Epidermal melanocyte (primary cell): ENCODE data around the gene TMEM117.
"Not testable (repeated sequence)": the region's sequence is repeated elsewhere in the genome, so short reads cannot be mapped to it uniquely, and the experiment has no call there.

Experiments used
- DNase-seq: peaks from one replicate; pipeline ENCODE4 v3.0.0; 2011; ENCODE audit warnings: low spot score; ENCODE audit not compliant: insufficient read length

Gene TMEM117

DNA sequence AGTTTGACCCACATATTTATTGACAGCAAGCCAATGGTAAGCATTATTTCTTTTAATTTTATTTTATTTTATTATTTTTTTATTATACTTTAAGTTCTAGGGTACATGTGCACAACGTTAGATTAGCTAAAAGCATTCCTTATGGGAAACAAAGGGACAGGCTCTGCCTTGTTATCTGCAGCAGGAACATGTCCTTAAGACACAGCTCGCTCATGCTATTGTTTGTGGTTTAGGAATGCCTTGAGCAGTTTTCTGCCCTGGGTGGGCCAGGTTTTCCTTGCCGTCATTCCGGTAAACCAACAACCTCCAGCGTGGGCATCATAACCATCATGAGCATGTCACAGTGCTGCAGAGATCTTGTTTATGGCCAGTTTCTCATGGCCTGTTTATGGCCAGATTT, 370.2 kb downstream of the TMEM117 start:
- DNase-seq = no peak

DNA sequence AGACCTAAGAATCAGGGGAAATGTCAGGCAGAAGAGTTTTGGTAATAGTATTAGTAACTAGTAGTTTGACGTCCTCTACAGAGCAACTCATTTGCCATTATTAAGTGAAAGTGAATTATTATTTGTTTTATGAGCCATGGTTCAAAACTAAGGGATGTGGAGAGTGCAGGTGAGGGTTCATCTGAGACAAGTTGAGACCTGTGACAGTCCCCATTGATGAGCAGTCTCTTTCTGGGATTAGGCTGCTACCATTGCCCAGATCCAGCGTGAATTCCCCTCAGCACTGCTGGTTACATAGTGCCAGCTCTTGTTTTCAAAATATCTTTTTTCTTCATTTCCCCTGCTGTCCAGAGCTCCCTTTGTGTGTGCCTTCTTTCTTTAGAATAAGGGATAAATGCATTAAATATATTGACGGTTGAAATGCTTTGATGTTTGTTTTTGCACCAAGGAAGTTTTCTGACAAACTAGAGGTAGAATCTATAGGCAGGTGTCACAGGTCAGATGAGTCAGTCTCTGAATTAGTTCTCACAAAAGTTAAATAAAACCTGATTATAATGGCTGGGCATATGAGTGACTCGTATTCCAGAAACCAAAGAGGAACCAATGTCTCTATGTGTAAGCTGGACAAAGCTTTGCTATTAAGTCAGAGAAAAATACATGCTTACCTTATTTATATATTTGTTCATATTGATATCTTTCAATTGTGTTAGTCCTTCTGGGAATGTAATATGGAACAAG, 381.4 kb downstream of the TMEM117 start:
- no peak for DNase-seq

DNA sequence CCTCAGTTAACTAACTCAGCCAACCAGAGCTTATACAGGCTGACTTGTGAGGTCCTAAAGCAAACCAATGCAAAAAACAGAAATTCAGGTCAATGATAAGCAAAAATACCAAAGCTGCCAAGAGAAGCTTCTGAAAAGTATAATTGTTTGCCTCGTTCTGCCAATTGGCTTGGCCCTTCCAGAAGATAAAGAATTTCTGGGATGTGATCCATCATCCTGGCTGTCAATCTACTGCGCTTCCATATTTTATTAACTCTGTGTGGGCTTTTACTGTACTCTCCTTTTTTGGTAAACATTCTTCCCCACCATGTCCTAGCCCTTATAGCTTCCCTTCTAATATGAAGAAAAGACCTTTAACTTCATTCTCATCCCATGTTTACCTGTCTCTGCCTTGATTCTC, 387.9 kb downstream of the TMEM117 start:
- no peak for DNase-seq

DNA sequence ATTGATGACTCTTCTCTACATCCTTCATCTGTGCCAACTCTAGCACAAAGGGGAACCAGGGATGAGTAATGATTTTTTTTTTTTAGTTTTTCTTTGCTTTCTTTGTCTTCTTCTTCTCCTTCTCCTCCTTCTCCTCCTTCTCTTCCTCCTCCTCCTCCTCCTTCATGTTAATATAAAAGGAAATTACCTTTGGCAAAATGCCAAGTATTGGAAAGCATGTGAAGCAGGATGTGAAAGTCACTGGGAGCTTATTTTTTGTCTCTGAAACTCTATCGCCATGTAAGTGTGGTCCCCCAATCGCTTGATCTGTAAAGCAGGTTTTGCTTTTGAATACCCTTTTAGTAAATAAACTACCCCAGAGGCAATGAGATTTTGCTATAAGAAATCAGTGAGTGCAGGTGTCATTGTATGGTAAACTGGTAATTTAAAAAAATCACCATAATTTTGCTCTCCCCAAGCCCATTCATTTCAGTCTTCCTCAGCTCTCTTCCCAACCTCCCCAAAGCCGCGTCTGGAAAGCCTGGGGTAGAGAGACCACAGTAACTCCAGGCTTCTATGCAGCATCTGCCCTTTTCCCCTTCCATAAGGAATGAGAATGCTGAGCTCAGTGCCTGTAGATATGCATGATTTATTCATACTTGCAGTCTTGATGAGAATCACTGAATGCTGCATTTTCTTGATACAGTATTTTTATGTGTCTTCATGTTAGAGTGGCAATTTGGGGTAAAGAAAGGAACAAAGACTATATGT, 388.7 kb downstream of the TMEM117 start:
- DNase-seq = no peak

DNA sequence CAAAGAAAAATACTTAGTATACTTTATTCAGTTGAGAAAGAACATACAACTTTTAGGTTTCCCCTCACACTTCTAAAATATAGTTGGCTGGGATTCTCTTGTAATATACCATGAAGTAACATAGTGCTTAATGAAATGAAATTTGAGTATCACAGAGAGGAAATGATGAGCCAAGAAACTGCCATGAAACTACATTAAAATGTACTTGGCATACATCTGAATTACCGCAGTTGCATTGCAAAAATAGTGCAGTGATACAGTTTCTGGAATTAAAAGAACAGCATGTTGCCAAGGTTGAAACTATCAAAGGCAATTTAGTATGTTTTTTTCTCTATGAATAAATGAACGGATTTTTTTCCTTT, 389.2 kb downstream of the TMEM117 start:
- DNase-seq = no peak

DNA sequence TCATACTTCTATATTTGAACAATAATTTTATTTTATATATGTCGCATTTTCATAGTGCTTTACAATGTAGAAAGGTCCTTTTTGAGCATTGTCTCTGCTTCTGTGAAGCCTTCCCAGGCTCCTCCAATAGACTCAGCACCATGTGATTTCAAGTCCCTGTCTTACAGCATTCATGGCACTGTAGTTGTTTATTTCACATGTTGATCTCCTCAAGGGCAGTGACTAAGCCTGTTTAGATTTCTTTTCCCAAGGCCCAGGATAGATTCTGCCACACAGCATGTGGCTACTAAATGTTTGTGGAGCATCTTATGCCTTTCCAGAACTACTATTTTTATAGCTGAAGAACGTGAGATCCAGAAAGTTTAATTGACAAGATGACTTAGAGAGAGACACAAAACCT, 391.7 kb downstream of the TMEM117 start:
- no peak for DNase-seq

DNA sequence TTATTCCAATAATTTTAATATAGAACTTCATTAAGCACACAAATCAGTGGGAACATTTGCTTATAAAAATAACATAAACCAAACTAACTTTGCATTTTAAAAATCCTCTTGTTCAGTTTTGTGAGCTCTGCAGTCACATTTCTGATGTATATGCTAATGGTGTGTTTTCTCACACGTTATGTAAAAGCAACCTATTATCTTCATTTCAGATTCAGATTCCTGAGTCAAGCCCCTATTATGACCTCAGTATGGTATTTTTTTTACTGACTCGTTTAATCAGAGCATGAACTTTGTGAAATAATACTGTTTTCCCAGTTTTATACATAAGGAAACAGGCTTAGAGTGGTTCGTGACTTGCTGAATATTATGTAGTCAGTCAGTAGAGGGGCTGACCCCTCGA, 394.0 kb downstream of the TMEM117 start:
- no peak for DNase-seq

DNA sequence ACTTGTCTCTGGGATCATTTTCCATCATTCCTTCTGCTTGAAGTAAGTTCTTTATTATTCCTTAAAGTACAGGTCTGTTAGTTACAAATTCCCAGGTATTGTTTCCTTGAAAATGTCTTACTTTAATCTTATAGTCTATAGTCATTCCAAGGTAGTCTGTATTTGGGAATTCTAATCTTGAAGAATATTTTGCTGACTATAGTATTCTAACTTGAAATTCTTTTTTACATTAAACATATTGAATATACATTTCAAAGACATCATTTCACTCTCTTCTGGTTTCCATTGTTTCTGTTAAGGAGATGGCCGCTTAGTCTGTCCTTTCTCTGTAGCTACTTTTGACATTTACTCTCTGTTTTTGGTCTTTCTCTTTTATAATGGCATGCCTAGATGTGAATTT, 399.8 kb downstream of the TMEM117 start:
- DNase-seq = no peak

DNA sequence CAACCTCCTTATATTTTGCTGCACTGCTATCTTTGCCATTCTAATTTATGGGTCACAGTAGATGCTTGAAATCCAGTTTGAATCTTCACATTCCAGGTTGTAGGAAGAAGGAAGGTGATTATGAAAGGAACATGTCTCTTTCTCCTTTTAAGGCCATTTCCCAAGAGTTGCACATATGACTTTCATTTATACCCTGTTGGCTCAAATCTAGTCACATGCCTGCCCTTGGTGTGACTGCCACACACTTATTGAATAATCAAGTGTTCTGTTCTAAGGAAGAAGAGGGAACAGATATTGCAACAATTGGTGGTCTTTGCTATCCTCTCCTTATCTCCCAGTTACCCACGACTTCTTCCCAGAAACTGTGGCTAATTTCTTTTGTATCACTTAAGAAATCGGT, 404.3 kb downstream of the TMEM117 start:
- DNase-seq = no peak

DNA sequence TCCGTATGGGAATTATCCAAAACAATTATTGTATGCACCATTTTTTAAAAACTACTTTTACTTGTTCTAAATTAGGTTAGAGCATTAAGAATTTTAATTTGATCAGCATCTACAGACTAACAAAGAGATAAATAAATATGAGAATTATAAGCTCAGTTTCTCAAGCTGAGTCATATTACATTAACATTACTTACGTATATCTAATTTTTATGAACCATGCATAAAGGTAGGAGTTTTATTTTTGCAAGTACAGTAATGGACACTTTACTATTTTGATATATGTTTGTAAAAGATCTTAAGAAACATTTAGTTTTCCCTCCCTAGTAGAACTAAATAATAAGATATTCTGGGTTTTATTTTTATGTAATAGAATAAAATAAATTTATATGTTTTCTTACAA, 410.1 kb downstream of the TMEM117 start:
- DNase-seq = no peak

DNA sequence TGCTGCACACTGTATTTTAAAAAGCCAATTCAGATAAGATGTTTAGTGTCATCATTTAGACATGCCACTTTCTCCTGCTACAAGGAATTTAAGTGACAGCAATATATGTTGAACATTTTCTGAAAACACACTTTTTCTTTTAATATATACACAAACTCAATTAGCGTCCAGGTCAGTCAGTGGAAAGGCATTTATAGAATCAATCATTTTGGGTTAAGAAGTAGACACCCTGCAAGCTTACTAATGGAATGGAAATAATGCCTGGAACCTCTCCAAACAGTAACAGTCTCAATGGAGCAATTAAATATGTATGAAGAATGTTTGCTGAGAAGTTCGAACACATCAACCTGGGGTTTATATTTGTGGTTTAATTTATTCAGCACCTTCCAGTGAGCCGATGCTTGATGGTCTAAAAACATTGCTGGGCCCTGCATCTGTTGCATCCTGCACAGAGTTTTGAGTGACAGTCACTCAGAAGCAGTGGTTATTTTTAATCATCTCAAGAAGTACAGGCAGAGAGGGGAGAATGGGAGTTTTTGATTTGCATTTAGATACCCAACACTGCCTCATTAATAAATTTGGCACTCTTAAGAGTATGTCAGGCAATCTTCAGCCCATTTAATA, 410.7 kb downstream of the TMEM117 start:
- no peak for DNase-seq

DNA sequence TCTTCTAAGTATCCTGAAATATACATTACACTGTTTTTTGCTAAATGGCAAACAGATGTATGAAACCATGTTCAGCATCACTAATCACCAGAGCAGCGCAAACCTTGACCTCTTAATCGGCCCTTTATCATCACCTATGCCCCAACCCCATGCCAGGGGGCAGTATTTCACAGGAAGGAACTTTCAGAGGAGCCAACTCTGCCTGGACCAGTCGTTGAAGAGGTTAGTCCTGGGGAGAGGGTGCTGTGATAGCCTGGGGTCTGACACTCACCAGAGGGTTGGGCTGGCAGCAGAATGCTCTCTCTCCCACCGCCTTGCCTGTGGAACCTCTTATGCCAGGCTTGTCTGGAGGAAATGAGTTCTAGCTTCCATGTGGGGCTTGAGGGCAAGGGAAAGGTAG, 411.7 kb downstream of the TMEM117 start:
- no peak for DNase-seq

DNA sequence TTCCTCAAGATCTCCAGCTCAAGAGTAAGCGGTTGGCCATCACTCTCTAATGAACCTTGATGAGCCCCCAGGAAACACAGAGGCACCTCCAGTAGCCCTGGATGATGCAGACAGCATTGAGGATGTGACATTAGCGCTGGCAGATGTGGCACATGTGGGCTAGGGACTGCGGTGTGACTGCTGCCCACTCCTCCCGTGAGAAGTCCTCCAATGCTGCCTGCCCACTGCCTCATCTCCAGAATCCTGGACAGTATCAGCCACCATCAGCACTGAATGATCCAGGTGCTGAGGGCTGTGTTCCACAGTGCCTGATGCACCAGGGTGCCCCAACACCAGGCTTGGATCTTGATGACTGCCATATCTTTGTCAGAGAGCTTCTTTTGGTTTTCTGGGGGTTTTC, 412.6 kb downstream of the TMEM117 start:
- no peak for DNase-seq

DNA sequence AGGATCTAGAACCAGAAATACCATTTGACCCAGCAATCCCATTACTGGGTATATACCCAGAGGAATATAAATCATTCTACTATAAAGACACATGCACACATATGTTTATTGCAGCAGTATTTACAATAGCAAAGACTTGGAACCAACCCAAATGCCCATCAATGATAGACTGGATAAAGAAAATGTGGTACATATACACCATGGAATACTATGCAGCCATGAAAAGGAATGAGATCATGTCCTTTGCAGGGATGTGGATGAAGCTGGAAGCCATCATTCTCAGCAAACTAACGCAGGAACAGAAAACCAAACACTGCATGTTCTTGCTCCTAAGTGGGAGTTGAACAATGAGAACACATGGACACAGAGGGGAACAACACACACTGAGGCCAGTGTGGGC, 414.6 kb downstream of the TMEM117 start:
- DNase-seq = not testable (repeated sequence)

DNA sequence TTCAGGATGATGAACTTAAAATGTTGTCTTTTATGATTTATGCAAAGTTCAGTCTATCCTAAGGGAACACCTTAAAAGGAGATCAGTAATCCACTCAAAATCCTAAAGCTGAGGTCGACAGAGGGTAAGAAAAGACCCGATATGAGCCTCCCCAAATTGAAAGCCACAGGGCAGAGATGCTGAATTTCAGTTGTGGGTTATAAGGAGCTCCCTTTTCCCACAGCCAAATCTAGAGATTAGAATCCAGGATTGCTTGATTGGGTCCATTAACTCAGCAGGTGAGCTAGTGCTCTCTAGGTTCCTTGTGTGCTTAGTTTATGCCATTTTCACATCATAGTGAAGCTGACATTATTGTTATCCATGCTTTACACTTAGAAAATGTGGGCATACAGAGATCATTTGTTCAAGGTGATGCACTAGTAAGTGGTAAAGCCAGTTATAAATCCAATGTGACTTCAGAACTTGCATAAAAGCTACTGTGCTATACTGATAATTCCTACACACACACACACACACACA, 417.5 kb downstream of the TMEM117 start:
- no peak for DNase-seq

DNA sequence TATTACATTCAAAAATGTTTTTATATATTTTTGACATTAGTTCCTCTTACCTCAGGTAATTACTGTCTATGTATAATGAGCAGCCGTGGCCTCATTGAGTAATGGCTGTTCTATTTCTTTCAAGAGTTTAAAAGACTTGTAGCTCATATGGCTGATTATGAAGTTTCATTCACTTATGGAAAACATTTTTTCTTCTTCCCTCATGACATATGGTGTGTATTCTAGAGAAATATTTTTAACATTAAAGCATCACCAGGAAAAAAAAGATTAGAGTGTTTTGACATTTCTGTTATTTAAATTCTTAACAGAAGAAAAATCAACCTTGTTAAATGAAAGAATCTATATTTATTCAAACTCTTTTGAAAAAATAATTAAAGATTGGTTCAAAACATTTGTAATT, 422.4 kb downstream of the TMEM117 start:
- DNase-seq = no peak

DNA sequence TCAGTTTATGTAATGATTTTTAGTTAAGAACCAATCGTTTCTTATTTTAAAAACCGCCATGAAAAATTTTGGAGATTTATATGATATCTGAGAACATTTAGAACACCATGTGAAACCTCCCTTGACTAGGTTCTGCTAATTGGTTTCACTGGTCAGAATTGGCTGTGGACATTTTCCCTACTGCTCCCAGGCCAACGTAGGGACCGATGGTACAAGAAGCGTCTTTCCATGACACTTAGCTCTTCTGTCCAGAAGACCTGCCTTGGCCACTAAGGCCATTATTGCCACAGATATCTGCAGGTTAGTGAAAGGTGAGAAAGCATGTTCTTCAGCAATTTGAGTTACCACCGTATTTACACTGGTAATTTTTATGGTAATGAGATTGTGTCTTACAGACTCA, 424.0 kb downstream of the TMEM117 start:
- no peak for DNase-seq

DNA sequence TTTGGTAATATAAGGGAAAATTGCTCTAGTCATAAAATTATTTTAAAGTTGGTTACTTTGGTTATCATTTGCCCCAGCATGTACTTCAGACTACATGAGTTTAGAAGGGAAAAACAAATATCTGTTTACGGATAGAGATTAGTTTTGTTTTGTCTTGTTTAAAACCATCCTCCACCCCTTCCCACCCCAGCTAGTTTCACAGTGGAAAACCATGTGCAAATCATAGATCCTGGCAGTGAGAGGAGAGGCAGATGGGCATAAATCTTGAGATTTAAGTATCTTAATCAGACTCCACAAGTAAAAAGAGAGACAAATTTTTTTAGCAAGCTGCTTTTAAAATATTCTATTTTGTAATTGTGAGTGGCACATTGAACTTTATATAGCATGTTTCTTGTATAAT, 424.7 kb downstream of the TMEM117 start:
- DNase-seq = no peak

DNA sequence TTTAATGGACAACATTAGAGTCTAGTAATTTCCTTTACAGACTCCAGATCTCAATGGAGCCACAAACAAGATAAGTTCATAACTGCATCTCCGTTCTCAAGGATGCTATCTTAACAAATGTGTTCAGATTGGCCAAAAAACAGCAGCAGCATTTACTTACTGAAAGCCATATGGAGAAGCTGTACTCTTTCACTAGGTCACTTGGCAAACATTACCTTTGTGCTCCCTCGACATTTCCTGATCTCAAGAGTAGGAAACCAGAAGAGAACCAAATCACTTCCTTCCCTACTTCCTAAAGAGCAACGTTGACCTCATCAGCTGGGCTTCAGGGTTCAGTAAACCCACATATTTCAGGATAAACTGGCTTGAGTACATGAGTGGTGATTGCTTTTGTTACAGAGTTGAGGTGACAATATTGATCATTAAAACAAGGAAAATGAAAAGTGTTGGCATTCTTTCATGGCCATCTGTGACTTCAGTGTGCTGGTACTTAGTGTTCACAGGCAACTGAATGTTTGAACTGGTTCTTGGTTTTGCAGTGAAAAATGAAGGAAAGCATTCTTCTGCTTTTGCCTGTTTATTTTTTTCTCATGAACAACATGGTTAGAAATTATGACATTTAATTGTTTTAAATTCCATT, 449.6 kb downstream of the TMEM117 start:
- no peak for DNase-seq

DNA sequence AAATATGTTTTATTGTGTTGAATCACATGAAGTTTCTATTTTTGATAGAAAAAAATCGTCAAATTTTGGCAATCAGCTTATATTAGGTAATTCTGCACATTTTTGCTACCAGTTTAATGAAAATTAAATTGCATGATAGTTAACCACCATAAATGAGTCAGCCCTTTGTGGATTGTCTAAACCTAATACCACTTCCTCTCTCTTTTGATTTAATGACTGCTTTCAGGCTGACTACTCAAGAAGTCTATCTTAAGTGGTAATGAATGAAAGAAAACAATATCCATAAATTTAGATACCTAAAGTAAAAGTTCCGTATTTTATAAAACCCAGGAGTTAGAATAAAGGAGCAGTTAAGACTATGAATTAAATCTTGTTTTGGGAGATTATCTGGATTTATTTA, 450.5 kb downstream of the TMEM117 start:
- no peak for DNase-seq

DNA sequence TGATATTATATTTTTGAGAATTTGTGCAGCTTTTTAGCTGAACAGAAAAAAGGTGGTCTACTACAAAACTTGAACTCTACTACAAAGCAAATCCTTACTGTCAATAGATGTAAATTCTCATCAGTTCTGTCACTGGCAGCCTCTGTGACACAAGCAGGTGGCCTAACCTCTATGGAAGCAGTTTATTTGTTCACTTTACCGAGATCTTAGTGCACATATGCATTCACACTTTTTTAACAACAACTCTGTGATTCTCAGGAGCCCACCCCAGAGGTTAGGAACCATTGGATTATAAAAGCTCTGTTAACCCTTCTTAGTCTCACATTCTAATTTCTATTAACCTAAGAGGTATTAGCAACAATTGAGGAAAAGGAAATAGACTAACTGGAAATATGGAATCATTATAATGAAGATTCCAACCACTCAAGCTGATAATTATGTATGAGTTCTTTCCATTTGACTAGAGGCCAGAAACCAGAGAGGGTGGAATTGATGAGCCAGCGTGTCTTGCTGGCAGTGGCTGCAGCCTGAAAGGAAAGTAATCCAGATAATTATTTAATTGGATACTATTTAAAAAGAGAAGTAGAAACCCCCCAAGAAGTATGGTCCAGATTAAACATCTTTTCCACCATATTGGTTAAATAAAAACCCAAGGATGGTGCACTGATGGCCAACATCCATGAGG, 451.1 kb downstream of the TMEM117 start:
- no peak for DNase-seq
